ENCODE data around the gene INPP4B. TPM values are rescaled to one million over a fixed set of nuclear protein-coding genes. Genes with fewer than 3 reads are reported as not detected.

INPP4B gene
- polyA plus RNA-seq, 1 of the 3 experiments (the other 2 are of a cell fraction) = 0.08 TPM

DNA sequence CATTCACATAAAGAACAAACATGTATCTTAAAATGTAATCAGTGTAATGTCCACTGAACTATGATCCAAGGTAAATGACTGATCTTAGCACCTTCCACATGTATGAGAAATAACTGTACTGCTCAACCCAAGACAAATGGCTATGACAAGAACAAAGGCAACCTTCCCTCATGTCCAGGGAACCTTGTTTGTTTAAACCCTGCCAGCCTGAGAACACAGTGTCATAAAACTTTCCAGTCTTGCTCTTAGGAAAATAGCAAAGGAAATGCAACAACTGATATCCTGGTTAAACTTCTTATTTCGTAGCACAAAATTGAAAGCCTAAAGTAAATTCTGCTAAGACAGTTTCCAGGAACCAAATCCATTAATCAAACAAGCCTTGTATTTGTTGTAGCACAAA is 715.4 kb downstream of the INPP4B start:
- no peaks in the 10 kb centered on the region for H3K36me3 ChIP-seq (replicated peaks in 1 of 2; ENCODE audit: control insufficient read depth in 1 of 2, insufficient read depth in 2 of 2, low read length in 1 of 2)
- 57% methylated on average over 1 of the region's 1 CpG for WGBS (ENCODE audit: low lambda C conversion rate)
- CTCF ChIA-PET = no interaction called here

DNA sequence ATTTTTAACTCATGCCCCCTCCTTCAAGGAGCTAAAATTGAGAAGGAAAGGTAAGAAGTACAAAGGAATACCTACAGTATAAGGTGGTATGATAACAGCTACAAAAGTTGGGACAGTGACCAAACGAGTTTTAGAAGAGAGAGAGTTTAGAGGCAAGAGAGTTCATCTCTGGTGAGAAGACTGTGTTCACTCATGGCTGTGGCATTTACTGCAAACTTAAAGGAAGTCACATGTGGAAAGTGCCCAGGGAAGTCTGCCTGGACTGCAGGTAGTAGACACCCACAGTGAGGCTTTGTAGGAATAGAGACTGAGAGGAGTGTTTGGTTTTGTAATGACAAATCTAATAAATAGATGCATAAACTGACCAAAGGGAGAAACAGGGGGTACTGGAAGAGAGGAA is 716.2 kb downstream of the INPP4B start:
- no peak overlapping the region for H3K4me3 ChIP-seq (ENCODE audit: low read depth in 2 of 2, low read length in 1 of 2)
- H4K20me1 ChIP-seq (ENCODE audit: insufficient read depth) = no peaks in the 10 kb centered on the region
- no peaks in the 10 kb centered on the region; a peak in 1 of 4 replicates for H3K4me1 ChIP-seq (ENCODE audit: control insufficient read depth in 1 of 2, insufficient read depth in 2 of 2, low read depth in 1 of 2, low read length in 1 of 2)
- ChIA-PET POLR2A (interaction anchor here (0.6 kb wide), 1 partner anchor 10 kb away, joined by 3 read pairs; no protein-coding TSS in a partner anchor), CTCF (no interaction called here)
- TF ChIP-seq GATA2 (CRISPR knock-in tag; IDR thresholded peaks at IDR 0.05) (no peak), NRF1 (IDR thresholded peaks at IDR 0.05; ENCODE audit: low read depth, low read length) (no peak), CTCF (IDR thresholded peaks at IDR 0.05) (no peak), POLR2AphosphoS5 (IDR thresholded peaks at IDR 0.05; ENCODE audit: low read depth, low read length) (no peak), YY1 (IDR thresholded peaks at IDR 0.05; ENCODE audit: low read depth) (no peak), FOXJ3 (CRISPR knock-in tag; IDR thresholded peaks at IDR 0.05) (no peak), RFX5 (IDR thresholded peaks at IDR 0.05; ENCODE audit: low read length) (no peak), RXRA (IDR thresholded peaks at IDR 0.05; ENCODE audit: borderline replicate concordance, low read depth) (no peak), CHD2 (IDR thresholded peaks at IDR 0.05; ENCODE audit: low read length, partially characterized antibody) (no peak), FOSL2 (IDR thresholded peaks at IDR 0.05; ENCODE audit: borderline replicate concordance, low read depth) (no peak), RCOR1 (IDR thresholded peaks at IDR 0.05; ENCODE audit: low read length) (no peak), GABPA (IDR thresholded peaks at IDR 0.05; ENCODE audit: low read depth) (no peak), TEAD4 (IDR thresholded peaks at IDR 0.05; ENCODE audit: borderline replicate concordance, insufficient read depth) (no peak), TAF1 (IDR thresholded peaks at IDR 0.05; ENCODE audit: borderline replicate concordance, low read depth, low read length) (no peak)
- TF ChIP-seq, protein P1, sequence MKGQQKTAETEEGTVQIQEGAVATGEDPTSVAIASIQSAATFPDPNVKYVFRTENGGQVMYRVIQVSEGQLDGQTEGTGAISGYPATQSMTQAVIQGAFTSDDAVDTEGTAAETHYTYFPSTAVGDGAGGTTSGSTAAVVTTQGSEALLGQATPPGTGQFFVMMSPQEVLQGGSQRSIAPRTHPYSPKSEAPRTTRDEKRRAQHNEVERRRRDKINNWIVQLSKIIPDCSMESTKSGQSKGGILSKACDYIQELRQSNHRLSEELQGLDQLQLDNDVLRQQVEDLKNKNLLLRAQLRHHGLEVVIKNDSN (IDR thresholded peaks at IDR 0.05; ENCODE audit: borderline replicate concordance, low read depth) = no peak
- no peaks in the 10 kb centered on the region for H3K36me3 ChIP-seq (replicated peaks in 1 of 2; ENCODE audit: control insufficient read depth in 1 of 2, insufficient read depth in 2 of 2, low read length in 1 of 2)
- H3K27ac ChIP-seq (ENCODE audit: low read depth in 2 of 2, low read length in 1 of 2) = no peak overlapping the region
- no peaks in the 10 kb centered on the region for H3K9me3 ChIP-seq
- H3K79me2 ChIP-seq (ENCODE audit: insufficient read depth) = no peaks in the 10 kb centered on the region
- no peak overlapping the region for H3K4me2 ChIP-seq
- no peaks in the 10 kb centered on the region for H3K9me2 ChIP-seq
- no peaks in the 10 kb centered on the region for H3F3A ChIP-seq (replicated peaks; ENCODE audit: insufficient read depth)
- H3K9ac ChIP-seq = no peak overlapping the region
- no peak for DNase-seq
- 71% methylated on average over 1 of the region's 1 CpG for WGBS (ENCODE audit: low lambda C conversion rate)
- no peak overlapping the region for H2AFZ ChIP-seq (ENCODE audit: low read depth)
- no peaks in the 10 kb centered on the region for H3K27me3 ChIP-seq (ENCODE audit: insufficient read depth)

More for the DNA sequence above, 715.4 kb downstream of the INPP4B start:
- Histone ChIP-seq H3K4me3 (ENCODE audit: low read depth in 2 of 2, low read length in 1 of 2) (no peak overlapping the region), H3K9me2 (no peaks in the 10 kb centered on the region), H3K27me3 (ENCODE audit: insufficient read depth) (no peaks in the 10 kb centered on the region), H4K20me1 (ENCODE audit: insufficient read depth) (no peaks in the 10 kb centered on the region), H3K79me2 (ENCODE audit: insufficient read depth) (no peaks in the 10 kb centered on the region), H3K9me3 (no peaks in the 10 kb centered on the region), H3K4me1 (ENCODE audit: control insufficient read depth in 1 of 2, insufficient read depth in 2 of 2, low read depth in 1 of 2, low read length in 1 of 2) (no peaks in the 10 kb centered on the region; a peak in 1 of 4 replicates), H3K9ac (no peak overlapping the region), H3F3A (replicated peaks; ENCODE audit: insufficient read depth) (no peaks in the 10 kb centered on the region), H3K4me2 (no peak overlapping the region), H2AFZ (ENCODE audit: low read depth) (no peak overlapping the region), H3K27ac (ENCODE audit: low read depth in 2 of 2, low read length in 1 of 2) (no peak overlapping the region)
- TF ChIP-seq CTCF (IDR thresholded peaks at IDR 0.05) = no peak
- no peak for TF ChIP-seq MEF2A (IDR thresholded peaks at IDR 0.05; ENCODE audit: borderline replicate concordance, low read depth)
- no peak for TF ChIP-seq FOSL2 (IDR thresholded peaks at IDR 0.05; ENCODE audit: borderline replicate concordance, low read depth)
- no peak for TF ChIP-seq TCF12 (IDR thresholded peaks at IDR 0.05)
- no peak for TF ChIP-seq GABPA (IDR thresholded peaks at IDR 0.05; ENCODE audit: low read depth)
- TF ChIP-seq FOXM1 (IDR thresholded peaks at IDR 0.05; ENCODE audit: low read depth) = no peak
- no peak for TF ChIP-seq EZH2phosphoT487 (IDR thresholded peaks at IDR 0.05; ENCODE audit: borderline replicate concordance, low read depth)
- no peak for TF ChIP-seq TEAD4 (IDR thresholded peaks at IDR 0.05; ENCODE audit: borderline replicate concordance, insufficient read depth)
- POLR2A ChIA-PET = no interaction called here
- DNase-seq = no peak
